ENCODE data around the gene ELF2. TPM values are rescaled to one million over a fixed set of nuclear protein-coding genes. Genes with fewer than 3 reads are reported as not detected.

ELF2 gene
- total RNA-seq, 4 donors from 2014 or later: 37.1 to 54.9 (median 44.7) TPM

DNA sequence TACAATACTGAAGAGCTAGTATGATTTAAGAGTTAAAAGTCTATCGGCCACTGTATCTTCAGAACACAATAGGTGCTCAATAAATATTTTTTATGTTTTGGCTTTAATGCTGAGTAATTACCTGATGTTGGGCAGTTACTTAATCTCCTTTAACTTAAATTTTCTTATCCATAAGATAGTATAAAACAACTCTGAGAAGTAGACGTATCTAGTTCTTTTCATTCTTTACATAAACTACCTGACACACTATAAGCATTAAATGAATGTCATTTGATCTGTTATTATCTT lies 22.9 kb downstream of the ELF2 start:
- 91 to 97% methylated on average over 2 of the region's 2 CpGs for WGBS, 2 donors
- no peak for DNase-seq (ENCODE audit: low spot score in 2 of 2)
- TF ChIP-seq POLR2A (IDR thresholded peaks at IDR 0.05): no peak
- TF ChIP-seq, protein P1, sequence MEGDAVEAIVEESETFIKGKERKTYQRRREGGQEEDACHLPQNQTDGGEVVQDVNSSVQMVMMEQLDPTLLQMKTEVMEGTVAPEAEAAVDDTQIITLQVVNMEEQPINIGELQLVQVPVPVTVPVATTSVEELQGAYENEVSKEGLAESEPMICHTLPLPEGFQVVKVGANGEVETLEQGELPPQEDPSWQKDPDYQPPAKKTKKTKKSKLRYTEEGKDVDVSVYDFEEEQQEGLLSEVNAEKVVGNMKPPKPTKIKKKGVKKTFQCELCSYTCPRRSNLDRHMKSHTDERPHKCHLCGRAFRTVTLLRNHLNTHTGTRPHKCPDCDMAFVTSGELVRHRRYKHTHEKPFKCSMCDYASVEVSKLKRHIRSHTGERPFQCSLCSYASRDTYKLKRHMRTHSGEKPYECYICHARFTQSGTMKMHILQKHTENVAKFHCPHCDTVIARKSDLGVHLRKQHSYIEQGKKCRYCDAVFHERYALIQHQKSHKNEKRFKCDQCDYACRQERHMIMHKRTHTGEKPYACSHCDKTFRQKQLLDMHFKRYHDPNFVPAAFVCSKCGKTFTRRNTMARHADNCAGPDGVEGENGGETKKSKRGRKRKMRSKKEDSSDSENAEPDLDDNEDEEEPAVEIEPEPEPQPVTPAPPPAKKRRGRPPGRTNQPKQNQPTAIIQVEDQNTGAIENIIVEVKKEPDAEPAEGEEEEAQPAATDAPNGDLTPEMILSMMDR (IDR thresholded peaks at IDR 0.05): no peak
- intact Hi-C loops (cut with DNase I; ENCODE audit: low total_unique reads): no loop called here
- H3K4me3 ChIP-seq (ENCODE audit: low read depth, poor library complexity, severe bottlenecking): no peak overlapping the region

DNA sequence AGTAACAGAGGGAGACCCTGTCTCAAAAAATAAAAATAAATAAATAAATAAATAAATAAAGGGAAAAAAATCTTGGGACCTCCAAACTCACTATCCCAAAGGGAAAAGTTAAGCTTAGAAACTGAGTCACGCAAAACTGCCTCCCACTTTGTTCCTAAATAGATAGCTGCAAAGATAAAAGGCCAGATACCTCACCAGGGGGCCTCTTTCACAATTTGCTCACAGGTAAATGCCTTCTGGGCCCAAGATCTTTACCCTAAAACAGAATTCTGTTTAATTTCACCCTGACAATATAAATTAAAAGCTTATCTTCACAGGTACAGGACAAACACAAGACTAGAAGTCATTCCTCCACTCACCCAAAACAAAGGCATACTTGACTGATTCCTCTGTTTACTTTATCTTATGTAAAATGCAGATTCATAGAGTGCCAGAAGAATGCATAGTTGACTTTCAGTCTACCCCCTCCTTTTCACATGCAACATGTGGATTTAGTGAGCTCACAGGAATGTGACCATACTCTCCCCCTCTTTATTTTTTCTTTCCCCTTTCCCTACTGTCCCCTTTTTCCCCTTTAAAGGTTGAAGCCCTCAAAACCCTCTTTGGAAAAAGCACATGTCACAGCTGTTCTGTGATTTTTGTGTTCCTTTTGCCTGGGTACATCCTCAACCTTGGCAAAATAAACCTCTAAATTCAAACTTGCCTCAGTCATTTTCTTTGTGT lies 23.4 kb downstream of the ELF2 start:
- H3K4me3 ChIP-seq (ENCODE audit: low read depth, poor library complexity, severe bottlenecking): no peak overlapping the region
- no peak for DNase-seq (ENCODE audit: low spot score in 2 of 2)
- 97 to 100% methylated on average over 1 of the region's 1 CpG for WGBS, 2 donors
- TF ChIP-seq, protein P1 (IDR thresholded peaks at IDR 0.05): no peak
- intact Hi-C loops (cut with DNase I; ENCODE audit: low total_unique reads): no loop called here

DNA sequence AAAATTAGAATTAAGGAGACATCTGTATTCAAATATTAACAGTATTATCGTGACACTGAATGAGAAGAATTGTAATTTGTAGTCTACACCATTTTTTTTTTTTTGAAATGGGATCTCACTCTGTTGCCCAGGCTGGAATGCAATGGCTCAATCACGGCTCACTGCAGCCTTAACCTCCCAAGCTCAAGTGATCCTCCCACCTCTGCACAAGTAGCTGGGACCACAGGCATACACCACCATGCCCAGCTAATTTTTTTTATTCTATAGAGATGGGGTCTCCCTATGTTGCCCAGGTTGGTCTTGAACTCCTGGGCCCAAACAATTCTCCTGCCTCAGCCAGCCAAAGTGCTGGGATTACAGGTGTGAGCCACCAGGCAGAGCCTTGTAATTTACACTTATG lies 24.8 kb downstream of the ELF2 start:
- DNase-seq (ENCODE audit: low spot score in 2 of 2): no peak
- no peak overlapping the region for H3K4me3 ChIP-seq (ENCODE audit: low read depth, poor library complexity, severe bottlenecking)
- TF ChIP-seq, protein P1 (IDR thresholded peaks at IDR 0.05): no peak
- no peak for TF ChIP-seq POLR2A (IDR thresholded peaks at IDR 0.05)
- intact Hi-C loops (cut with DNase I; ENCODE audit: low total_unique reads): no loop called here
- WGBS, 2 donors: 91 to 94% methylated on average over 2 of the region's 2 CpGs

DNA sequence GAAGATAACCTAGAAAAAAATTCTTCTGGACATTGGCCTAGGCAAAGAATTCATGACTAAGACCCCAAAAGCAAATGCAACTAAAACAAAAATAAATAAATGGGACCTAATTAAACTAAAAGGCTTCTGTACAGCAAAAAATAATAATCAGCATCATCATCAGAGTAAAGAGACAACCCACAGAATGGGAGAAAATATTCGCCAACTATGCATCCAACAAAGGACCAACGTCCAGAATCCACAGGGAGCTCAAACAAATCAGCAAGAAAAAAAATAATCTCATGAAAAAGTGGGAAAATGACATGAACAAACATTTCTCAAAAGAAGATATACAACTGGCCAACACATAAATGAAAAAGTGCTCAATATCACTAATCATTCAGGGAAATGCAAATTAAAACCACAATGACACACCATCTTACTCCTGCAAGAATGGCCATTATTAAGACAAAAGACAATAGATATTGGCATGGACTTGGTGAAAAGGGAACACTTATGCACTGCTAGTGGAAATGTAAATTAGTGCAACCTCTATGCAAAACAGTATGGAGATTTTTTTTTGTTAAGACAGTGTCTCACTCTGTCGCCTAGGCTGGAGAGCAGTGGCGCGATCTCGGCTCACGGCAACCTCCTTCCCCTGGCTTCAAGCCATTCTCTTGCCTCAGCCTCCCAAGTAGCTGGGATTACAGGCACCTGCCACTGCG lies 29.9 kb downstream of the ELF2 start:
- intact Hi-C loops (cut with DNase I; ENCODE audit: low total_unique reads): no loop called here
- H3K4me3 ChIP-seq (ENCODE audit: low read depth, poor library complexity, severe bottlenecking): no peak overlapping the region
- DNase-seq (ENCODE audit: low spot score in 2 of 2): no peak
- WGBS, 2 donors: 93 to 95% methylated on average over 8 of the region's 8 CpGs
- TF ChIP-seq POLR2A (IDR thresholded peaks at IDR 0.05): no peak
- TF ChIP-seq, protein P1 (IDR thresholded peaks at IDR 0.05): no peak

DNA sequence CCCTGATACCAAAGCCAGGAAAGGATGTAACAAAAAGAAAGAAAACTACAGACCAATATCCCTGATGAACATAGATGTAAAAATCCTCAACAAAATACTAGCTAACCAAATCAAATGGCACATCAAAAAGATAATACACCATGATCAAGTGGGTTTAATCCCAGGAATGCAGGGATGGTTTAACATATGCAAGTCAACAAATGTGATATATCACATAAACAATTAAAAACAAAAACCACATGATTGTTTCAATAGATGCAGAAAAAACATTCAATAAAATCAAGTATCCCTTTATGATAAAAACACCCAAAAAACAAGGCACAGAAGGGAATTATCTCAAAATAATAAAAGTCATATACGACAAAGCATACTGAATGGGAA lies 31.5 kb downstream of the ELF2 start:
- no peak for DNase-seq (ENCODE audit: low spot score in 2 of 2)
- no peak overlapping the region for H3K4me3 ChIP-seq (ENCODE audit: low read depth, poor library complexity, severe bottlenecking)
- intact Hi-C loops (cut with DNase I; ENCODE audit: low total_unique reads): no loop called here
- TF ChIP-seq, protein P1 (IDR thresholded peaks at IDR 0.05): no peak
- TF ChIP-seq POLR2A (IDR thresholded peaks at IDR 0.05): no peak
- 92 to 95% methylated on average over 1 of the region's 1 CpG for WGBS, 2 donors

Measured in lower leg skin (tissue), 4 donors.